ENCODE data around the gene GAS7.

DNA sequence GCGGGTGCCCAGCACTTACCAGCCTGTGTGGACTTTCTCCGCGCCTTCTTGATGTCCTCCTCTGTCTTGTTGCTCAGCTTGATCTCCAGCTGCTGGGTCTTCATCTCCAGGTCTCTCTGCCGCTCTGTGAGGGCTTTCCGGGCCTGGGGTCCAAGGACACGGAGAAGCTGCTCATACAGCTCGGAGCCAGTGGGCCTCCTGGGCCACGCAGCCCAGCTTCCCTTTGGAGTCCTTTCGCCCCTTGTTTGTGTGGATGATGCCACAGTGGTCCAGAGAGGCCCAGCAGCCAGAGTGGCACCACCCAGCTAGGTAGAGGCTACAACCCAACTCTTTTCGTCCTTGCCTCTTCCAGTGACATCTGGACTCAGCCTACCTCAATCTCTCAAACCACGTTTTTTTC, 272.9 kb downstream of the GAS7 start:
- TF ChIP-seq, protein P1, sequence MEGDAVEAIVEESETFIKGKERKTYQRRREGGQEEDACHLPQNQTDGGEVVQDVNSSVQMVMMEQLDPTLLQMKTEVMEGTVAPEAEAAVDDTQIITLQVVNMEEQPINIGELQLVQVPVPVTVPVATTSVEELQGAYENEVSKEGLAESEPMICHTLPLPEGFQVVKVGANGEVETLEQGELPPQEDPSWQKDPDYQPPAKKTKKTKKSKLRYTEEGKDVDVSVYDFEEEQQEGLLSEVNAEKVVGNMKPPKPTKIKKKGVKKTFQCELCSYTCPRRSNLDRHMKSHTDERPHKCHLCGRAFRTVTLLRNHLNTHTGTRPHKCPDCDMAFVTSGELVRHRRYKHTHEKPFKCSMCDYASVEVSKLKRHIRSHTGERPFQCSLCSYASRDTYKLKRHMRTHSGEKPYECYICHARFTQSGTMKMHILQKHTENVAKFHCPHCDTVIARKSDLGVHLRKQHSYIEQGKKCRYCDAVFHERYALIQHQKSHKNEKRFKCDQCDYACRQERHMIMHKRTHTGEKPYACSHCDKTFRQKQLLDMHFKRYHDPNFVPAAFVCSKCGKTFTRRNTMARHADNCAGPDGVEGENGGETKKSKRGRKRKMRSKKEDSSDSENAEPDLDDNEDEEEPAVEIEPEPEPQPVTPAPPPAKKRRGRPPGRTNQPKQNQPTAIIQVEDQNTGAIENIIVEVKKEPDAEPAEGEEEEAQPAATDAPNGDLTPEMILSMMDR (IDR thresholded peaks at IDR 0.05; ENCODE audit: insufficient read depth, low read depth, low read length): no peak
- no peak for TF ChIP-seq EZH2 (IDR thresholded peaks at IDR 0.05; ENCODE audit: insufficient read depth, low read length)
